IgD-negative memory B cell (primary cell): ENCODE measurements around the gene HDAC1. TPM values are rescaled to one million over a fixed set of nuclear protein-coding genes. Genes with fewer than 3 reads are reported as not detected.

Experiments used
- H3K27ac Mint-ChIP-seq, 3 donors: one replicate each; pipeline ENCODE4 v1.8.0; 2020 to 2022; ENCODE audit warnings: mild to moderate bottlenecking in 3 of 3, mixed read lengths in 3 of 3, moderate library complexity in 1 of 3
- H3K27me3 Mint-ChIP-seq: one replicate; pipeline ENCODE4 v1.8.0; 2021; ENCODE audit warnings: mixed read lengths
- H3K36me3 Mint-ChIP-seq: one replicate; pipeline ENCODE4 v1.8.0; 2020; ENCODE audit warnings: mild to moderate bottlenecking, mixed read lengths
- H3K4me1 Mint-ChIP-seq, 3 donors: one replicate each; pipeline ENCODE4 v1.8.0; 2020 to 2022; ENCODE audit warnings: mixed read lengths in 3 of 3, mild to moderate bottlenecking in 1 of 3
- H3K4me3 Mint-ChIP-seq, 4 donors: one replicate each; pipeline ENCODE4 v1.8.0; 2020 to 2022; ENCODE audit warnings: mild to moderate bottlenecking in 4 of 4, mixed read lengths in 4 of 4, moderate library complexity in 3 of 4
- H3K9me3 Mint-ChIP-seq, 3 donors: one replicate each; pipeline ENCODE4 v1.8.0; 2020 to 2021; ENCODE audit warnings: mixed read lengths in 3 of 3, mild to moderate bottlenecking in 1 of 3
- polyA plus RNA-seq: library from polyadenylated mRNA; unstranded; fragments of 300-500 nt; fragmentation: Illumina TruSeq; gene quantifications from one replicate; pipeline ENCODE4 v1.2.3, GENCODE V29; 2021

The HDAC1 gene
- polyA plus RNA-seq, 1 donor from 2014 or later: 183 TPM

DNA sequence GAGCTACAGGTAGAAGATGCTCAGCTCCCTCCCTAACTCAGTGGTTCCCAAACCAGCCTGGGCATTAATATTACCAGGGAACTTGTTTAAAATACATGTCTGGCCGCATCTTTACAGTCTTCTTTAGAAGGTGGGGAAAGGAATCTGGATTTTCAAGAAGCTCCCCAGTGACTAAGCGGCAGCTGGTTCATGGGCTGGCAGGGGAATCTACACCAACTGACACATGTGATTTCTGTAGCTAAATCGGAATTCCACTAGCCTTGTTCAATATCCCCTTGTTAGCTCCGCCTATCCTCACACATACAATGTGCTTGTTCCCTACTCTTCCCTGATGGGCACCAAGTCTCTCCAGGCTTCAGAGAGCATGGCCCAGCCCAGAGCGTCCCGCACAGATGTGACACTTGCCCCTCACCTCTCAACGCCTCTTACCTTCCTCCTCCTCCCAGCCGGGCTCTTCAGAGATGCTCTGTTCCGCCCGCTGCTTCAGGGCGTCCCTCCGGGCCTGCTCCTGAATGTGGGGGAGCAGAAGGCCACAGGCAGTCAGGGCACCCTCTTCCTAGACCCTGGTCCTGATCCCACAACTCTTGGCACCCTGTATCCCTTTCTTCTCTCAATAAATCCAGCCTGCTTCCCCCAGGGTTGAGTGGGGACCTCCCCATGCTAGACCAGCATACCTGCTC is 85.8 kb downstream of the HDAC1 start:
- Mint-ChIP-seq H3K9me3 (no peaks in the 10 kb centered on the region), H3K27me3 (no peaks in the 10 kb centered on the region), H3K4me1 (peaks cover 3 to 7% (median 4%) of the 10 kb centered on the region in 3 donors), H3K27ac (peak overlapping the region in 1 of 3 donors; percentile 20), H3K36me3 (peaks cover 2% of the 10 kb centered on the region), H3K4me3 (no peak overlapping the region)

- no peaks in the 10 kb centered on the region for H3K4me1 Mint-ChIP-seq
- no peaks in the 10 kb centered on the region for H3K27me3 Mint-ChIP-seq
- no peak overlapping the region for H3K27ac Mint-ChIP-seq
- peak overlapping the region in 1 of 4 donors; percentile 48 for H3K4me3 Mint-ChIP-seq
- H3K36me3 Mint-ChIP-seq: peaks cover 2% of the 10 kb centered on the region
- no peaks in the 10 kb centered on the region for H3K9me3 Mint-ChIP-seq
These were observed 88.2 kb downstream of the HDAC1 start for GRCh38 chr1:32380057-32380456.

Other genes with a start within 250 kb of the HDAC1 start
- 5.9 TPM for gene TMEM39B, start 219.1 kb upstream of the HDAC1 start, polyA plus RNA-seq
- gene KPNA6, start 184.0 kb upstream of the HDAC1 start, polyA plus RNA-seq: 15.9 TPM
- 29.1 TPM for gene TXLNA, start 112.4 kb upstream of the HDAC1 start, polyA plus RNA-seq
- 14.0 TPM for gene CCDC28B, start 91.5 kb upstream of the HDAC1 start, polyA plus RNA-seq
- gene IQCC, start 86.4 kb upstream of the HDAC1 start, polyA plus RNA-seq: 1.7 TPM
- not detected for gene DCDC2B, start 83.0 kb upstream of the HDAC1 start, polyA plus RNA-seq
- 7.2 TPM for gene TMEM234, start 69.7 kb upstream of the HDAC1 start, polyA plus RNA-seq
- gene EIF3I, start 69.7 kb upstream of the HDAC1 start, polyA plus RNA-seq: 154 TPM
- gene FAM167B, start 44.9 kb upstream of the HDAC1 start, polyA plus RNA-seq: not detected
- gene LCK, start 40.8 kb upstream of the HDAC1 start, polyA plus RNA-seq: 80.5 TPM
- 219 TPM for gene MARCKSL1, start 44.1 kb downstream of the HDAC1 start, polyA plus RNA-seq
- gene FAM229A, start 70.4 kb downstream of the HDAC1 start, polyA plus RNA-seq: 1.7 TPM
- not detected for gene TSSK3, start 70.5 kb downstream of the HDAC1 start, polyA plus RNA-seq
- 41.0 TPM for gene BSDC1, start 102.4 kb downstream of the HDAC1 start, polyA plus RNA-seq
- gene ZBTB8B, start 173.0 kb downstream of the HDAC1 start, polyA plus RNA-seq: not detected
- 0.14 TPM for gene ZBTB8A, start 247.3 kb downstream of the HDAC1 start, polyA plus RNA-seq